Measurements from ENCODE around the gene MORN5. TPM values are rescaled to one million over a fixed set of nuclear protein-coding genes. Genes with fewer than 3 reads are reported as not detected.

The MORN5 gene
- total RNA-seq, 1 donor from 2014 or later = not detected

DNA sequence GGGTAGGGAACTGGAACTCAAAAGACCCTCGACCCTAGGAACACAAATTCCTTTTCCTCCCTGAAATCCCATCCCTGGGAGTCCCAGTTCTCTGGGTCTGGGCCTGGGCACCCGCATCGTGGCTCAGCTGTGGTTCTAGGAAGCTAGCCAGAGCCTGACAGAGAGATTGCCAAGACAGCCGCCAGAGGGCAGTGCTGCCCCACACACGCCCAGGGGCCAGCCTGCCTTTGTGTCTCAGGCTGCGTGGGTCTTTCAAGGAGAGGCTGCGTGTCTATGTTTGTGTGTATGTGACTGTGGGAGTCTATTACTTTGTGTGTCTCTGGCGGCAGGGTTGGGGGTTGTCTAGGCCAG is 34.6 kb upstream of the MORN5 start:
- Mint-ChIP-seq H3K36me3 (ENCODE audit: unreplicated experiment) (no peaks in the 10 kb centered on the region), H3K4me3 (ENCODE audit: unreplicated experiment) (no peak overlapping the region), H3K4me1 (ENCODE audit: unreplicated experiment) (peaks cover 14% of the 10 kb centered on the region), H3K9me3 (ENCODE audit: unreplicated experiment) (no peaks in the 10 kb centered on the region), H3K27ac (ENCODE audit: unreplicated experiment) (no peak overlapping the region), H3K27me3 (ENCODE audit: unreplicated experiment) (peaks cover 11% of the 10 kb centered on the region)
- TF ChIP-seq, protein P1, sequence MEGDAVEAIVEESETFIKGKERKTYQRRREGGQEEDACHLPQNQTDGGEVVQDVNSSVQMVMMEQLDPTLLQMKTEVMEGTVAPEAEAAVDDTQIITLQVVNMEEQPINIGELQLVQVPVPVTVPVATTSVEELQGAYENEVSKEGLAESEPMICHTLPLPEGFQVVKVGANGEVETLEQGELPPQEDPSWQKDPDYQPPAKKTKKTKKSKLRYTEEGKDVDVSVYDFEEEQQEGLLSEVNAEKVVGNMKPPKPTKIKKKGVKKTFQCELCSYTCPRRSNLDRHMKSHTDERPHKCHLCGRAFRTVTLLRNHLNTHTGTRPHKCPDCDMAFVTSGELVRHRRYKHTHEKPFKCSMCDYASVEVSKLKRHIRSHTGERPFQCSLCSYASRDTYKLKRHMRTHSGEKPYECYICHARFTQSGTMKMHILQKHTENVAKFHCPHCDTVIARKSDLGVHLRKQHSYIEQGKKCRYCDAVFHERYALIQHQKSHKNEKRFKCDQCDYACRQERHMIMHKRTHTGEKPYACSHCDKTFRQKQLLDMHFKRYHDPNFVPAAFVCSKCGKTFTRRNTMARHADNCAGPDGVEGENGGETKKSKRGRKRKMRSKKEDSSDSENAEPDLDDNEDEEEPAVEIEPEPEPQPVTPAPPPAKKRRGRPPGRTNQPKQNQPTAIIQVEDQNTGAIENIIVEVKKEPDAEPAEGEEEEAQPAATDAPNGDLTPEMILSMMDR (IDR thresholded peaks at IDR 0.05) = peak; percentile 97
- DNase-seq (ENCODE audit: extremely low spot score, unreplicated experiment) = peak; percentile 95

DNA sequence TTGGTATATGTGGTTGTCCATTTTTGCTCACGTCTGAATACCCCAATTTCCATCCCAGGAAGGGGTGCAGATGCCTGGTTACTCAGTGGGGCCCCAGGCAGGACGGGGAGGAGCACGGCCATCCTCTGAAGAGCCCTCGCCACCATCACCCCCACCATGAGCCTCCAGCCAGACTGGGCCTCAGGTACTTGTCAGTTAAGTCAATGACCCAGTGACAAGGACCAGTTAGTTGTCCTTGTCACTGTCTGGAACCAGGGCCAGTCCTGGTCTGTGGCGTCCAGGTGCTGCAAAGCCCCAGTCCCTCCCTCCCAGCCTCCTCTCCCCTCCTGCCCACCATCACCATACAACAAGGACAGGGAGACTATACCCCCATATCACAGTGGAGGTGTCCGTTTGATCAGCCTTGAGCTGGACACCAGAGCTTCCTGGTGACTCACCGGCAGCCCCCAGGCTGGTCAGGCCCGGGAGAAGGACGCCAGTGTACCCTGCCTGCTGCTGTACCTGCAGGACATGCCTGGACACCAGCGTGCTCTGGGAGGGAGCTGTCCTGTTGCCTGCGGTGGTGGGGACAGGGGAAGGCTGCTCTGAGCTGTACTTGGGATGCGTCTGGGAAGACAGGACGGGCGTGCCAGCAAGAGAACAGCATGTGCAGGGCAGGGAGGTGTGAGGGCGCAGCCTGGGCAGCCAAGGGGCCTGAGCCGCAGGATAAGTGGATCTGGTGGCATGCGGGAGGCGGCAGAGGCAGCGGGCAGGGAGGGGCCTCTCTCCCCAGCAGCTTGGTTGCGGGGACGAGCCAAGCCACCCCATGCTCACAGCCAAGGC is 34.0 kb upstream of the MORN5 start:
- H3K4me3 Mint-ChIP-seq (ENCODE audit: unreplicated experiment) = no peak overlapping the region
- no peaks in the 10 kb centered on the region for H3K36me3 Mint-ChIP-seq (ENCODE audit: unreplicated experiment)
- peaks cover 11% of the 10 kb centered on the region for H3K27me3 Mint-ChIP-seq (ENCODE audit: unreplicated experiment)
- peaks cover 14% of the 10 kb centered on the region for H3K4me1 Mint-ChIP-seq (ENCODE audit: unreplicated experiment)
- H3K27ac Mint-ChIP-seq (ENCODE audit: unreplicated experiment) = no peak overlapping the region
- DNase-seq (ENCODE audit: extremely low spot score, unreplicated experiment) = no peak
- TF ChIP-seq, protein P1 (IDR thresholded peaks at IDR 0.05) = no peak
- H3K9me3 Mint-ChIP-seq (ENCODE audit: unreplicated experiment) = no peaks in the 10 kb centered on the region

- Mint-ChIP-seq H3K9me3 (ENCODE audit: unreplicated experiment) (no peaks in the 10 kb centered on the region), H3K4me3 (ENCODE audit: unreplicated experiment) (peak overlapping the region; percentile 51), H3K36me3 (ENCODE audit: unreplicated experiment) (no peaks in the 10 kb centered on the region), H3K4me1 (ENCODE audit: unreplicated experiment) (peaks cover 14% of the 10 kb centered on the region), H3K27me3 (ENCODE audit: unreplicated experiment) (peaks cover 11% of the 10 kb centered on the region), H3K27ac (ENCODE audit: unreplicated experiment) (no peak overlapping the region)
- no peak for DNase-seq (ENCODE audit: extremely low spot score, unreplicated experiment)
- TF ChIP-seq, protein P1 (IDR thresholded peaks at IDR 0.05) = peak; percentile 6
Measured at GRCh38 chr9:122126331-122127261, 33.1 kb upstream of the MORN5 start.

DNA sequence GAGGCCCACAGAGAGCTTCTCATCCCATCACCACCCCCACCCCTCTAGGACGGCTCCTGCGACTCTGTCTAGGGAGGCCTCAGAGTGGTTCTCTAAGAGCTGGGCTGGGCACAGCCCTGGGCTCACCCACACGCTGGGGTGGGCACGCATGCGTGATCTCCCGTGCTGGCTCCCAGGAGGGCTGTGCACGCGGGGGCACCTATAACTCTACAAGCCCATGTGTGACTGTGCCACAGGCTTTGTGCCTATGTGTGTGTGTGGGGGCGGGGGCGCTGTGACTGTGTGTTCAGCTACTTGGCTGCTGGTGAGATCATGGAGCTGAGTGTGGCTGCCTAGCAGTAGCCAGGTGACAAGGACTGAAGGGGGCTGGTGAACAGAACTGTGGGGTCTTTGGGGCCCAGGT is 32.3 kb upstream of the MORN5 start:
- peaks cover 14% of the 10 kb centered on the region for H3K4me1 Mint-ChIP-seq (ENCODE audit: unreplicated experiment)
- TF ChIP-seq, protein P1 (IDR thresholded peaks at IDR 0.05) = no peak

More for the DNA sequence above, 32.3 kb upstream of the MORN5 start:
- DNase-seq (ENCODE audit: extremely low spot score, unreplicated experiment) = no peak
- no peaks in the 10 kb centered on the region for H3K36me3 Mint-ChIP-seq (ENCODE audit: unreplicated experiment)
- H3K27me3 Mint-ChIP-seq (ENCODE audit: unreplicated experiment) = peaks cover 15% of the 10 kb centered on the region
- no peaks in the 10 kb centered on the region for H3K9me3 Mint-ChIP-seq (ENCODE audit: unreplicated experiment)
- H3K4me3 Mint-ChIP-seq (ENCODE audit: unreplicated experiment) = no peak overlapping the region
- H3K27ac Mint-ChIP-seq (ENCODE audit: unreplicated experiment) = no peak overlapping the region

Measured in osteocyte (in vitro differentiated cells).